CD4-positive, alpha-beta T cell treated with Interleukin-12 subunit alpha and Interleukin-12 subunit beta, for 1 hour (primary cell): ENCODE measurements around the gene BRD3.
A peak's percentile ranks its signal among the peaks of the same experiment; 100 is the strongest.

ENCODE experiments used
- DNase-seq: peaks from one replicate; pipeline ENCODE4 v3.0.0-alpha.2; 2020

Gene BRD3

DNA sequence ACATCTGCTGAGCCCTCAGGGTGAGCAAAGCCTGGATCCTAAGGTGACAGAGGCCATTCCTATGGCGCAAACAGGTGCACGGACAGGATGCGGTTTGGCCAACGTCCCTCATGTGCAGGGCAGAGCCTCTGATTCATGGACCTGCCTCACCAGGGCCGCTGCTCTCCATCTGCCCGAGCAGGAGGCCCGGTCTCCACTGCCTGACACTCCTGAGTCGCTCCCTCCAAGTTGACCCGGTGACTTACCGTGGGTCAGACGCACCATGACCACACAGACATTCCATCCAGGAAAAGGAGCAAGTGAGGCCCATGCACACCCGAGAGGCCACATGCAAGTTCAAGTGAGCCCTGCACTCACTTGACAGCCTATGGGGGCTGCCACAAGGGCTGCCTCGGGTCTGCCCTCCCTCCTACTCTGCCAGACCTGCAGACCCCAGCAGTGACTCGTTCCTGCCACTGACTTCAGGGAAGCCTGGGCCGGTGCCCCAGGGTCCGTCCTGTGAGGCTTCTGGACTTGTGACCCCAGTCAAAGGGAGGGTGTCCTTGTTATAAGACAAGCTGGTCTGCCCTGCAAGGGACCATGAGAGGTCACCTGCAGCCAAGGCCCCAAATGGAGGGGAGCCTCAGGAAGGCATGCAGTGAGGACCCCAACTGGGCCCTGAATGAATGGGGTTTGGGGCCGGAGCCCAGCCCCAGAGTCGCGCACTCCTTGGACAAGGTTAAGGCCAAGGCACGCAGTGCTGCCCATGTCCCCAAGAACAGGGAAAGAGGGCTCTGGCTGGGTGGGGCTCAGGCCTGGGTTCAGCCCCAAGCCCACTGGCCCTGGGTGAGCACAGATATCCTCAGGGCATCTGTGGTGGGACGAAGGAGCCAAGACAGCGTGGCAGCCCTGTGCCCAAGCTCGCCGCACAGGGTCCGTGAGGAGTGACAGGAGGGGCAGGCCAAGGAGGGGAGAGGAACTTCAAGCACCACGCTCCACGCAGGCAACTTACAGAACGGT is 32.5 kb downstream of the BRD3 start:
- no peak for DNase-seq

DNA sequence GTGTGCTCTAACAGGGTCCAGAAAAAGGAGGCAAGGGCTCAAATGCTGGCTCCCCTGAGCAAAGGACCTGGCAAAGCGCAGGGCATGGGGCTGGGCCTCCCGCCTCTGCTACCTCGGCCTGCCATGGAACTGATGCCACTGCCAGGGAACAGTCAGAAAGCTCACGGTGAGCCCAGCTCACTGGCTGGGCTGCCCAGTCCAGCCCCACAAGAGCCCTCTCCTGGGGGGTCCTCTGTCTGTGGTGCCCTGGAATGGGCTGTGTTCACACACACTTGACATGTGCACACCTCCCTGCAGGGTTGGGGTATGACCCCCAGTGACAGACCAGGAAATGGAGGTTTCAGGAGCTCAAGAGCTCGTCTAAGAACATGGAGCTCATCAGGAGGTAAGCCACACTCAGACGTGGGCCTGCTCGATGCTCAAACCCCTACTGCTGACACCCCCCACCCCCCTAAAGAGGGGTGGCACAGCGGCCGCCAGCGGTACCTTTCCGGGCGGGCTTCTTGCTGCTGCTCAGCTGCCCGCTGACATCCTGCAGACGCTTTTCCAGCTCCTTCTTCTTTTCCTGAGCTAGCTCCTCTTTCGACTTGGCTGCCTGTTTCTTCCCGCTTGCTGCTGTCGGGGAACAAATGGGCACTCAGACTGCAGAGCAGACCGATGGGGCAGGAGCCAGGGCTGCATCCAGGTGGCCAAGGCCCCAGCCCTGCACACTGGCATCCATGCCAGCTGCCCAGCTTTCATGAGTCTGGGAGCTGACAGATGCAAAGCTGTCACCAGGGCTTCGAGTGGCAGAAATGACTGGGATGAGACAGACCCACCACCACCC is 33.4 kb downstream of the BRD3 start:
- DNase-seq, result no peak

DNA sequence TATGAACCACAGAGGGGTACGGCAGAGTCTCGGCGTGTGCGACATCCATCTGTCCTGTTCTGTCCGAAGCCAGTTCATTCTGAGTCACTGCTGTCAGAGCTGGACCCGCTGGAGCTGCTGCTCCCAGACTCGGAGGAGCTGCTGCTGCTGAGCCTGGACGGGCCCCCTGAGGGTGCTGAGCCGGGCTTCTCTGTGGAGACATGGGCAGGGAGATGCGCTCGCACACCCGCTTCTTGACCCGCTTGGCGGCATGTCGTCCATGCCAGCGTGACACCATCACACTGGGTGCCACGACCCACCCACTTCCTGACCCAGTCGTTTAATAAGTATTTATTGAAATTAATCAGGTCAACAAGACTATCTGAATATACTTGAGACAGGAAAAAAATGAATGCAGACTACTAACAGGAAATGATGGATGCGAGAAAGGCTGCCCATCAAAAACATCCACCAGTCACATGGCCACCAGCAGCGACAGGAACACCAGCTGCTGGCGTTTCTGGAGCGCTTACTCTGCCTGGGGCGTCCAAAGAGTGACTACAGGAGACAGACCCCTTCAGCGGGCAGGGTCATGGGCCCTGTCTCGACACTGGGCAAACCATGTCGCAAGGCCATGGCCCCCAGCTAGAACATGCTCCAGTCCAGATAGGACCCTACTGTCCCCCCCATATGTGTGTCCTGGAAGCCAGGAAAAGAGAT is 34.2 kb downstream of the BRD3 start:
- no peak for DNase-seq

DNA sequence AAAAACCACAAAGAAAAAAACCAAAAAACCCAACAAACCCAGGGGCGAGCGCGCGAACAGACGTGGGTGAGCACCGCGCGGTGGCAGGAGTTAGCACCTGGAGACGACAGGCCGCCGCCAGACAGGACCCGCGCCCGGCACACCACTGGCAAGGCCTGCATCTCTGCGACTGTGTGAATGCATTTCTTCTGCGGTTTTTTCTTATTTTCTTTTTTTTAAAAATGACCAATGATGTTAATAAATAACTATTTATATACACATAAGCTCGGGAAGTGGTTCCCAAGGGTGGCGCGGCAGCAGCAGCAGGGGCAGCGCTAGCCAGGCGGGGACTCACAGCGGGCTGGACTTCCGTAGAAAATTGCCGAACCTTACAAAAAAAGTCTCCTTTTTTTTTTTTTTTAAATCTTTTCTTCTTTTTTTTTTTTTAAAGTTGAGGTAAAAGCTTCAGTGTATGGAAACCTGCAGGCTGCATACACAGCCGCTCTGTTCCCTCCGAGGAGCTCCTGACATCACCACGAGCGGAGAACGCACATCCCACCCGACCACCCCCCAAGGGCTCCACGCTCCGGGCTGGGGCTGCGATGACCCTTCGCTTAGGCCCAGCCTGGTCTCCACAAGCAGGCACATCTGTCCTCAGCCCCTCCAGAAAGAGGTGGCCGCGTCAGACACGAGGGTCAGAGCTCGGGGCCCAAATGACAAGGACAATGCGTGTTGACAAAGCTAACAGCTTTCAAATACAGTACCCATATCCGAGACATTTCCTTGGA is 35.2 kb downstream of the BRD3 start:
- no peak for DNase-seq

DNA sequence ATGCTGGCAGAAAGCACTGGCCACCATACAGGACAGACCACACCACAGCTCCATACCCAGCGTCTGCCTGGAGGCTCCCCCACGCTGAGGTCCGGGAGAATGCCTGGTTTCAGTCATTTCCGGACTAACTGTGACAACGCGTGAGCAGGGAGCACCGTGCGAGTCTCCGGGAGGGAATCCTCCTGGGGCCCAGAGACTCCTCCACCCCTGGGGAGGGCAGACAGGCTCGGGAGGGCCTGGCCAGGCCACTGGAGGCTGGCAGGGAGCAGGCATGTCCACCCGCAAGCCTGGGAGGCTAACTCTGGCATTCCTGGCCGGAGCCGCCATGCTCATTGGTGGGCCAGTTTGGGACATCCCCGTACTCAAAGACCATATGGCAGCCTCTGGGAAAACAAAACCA is 36.0 kb downstream of the BRD3 start:
- no peak for DNase-seq

DNA sequence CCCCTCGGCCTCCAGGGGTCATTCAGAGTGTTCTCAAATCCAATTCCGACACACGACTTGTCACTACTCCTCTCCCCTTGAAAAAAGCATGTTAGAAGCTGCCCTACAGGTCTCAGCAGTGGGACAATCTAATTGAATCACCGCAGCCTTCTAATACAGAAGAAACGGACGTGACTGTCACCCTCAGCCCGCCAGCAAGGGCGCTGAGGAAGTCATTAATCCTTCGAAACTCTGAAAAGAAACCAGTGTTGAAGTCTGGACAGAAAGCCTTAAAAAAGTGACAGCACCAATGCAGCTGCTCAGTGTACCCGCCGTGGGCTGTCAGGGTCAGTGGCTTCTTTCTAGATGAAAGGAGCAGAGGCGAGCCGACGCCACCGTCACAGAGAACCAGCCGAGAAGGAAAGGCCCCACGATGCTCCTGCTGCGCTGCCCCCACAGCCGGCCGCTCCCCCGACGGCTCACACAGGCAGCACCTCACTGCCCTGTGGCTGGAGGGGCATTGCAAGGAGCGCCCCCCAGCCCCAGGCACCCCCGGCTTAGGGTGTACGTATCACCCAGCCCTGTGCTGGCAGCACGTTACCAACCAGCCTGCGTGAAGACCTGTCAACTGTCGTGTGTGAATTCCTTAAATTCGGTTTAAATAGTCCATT is 36.9 kb downstream of the BRD3 start:
- no peak for DNase-seq

DNA sequence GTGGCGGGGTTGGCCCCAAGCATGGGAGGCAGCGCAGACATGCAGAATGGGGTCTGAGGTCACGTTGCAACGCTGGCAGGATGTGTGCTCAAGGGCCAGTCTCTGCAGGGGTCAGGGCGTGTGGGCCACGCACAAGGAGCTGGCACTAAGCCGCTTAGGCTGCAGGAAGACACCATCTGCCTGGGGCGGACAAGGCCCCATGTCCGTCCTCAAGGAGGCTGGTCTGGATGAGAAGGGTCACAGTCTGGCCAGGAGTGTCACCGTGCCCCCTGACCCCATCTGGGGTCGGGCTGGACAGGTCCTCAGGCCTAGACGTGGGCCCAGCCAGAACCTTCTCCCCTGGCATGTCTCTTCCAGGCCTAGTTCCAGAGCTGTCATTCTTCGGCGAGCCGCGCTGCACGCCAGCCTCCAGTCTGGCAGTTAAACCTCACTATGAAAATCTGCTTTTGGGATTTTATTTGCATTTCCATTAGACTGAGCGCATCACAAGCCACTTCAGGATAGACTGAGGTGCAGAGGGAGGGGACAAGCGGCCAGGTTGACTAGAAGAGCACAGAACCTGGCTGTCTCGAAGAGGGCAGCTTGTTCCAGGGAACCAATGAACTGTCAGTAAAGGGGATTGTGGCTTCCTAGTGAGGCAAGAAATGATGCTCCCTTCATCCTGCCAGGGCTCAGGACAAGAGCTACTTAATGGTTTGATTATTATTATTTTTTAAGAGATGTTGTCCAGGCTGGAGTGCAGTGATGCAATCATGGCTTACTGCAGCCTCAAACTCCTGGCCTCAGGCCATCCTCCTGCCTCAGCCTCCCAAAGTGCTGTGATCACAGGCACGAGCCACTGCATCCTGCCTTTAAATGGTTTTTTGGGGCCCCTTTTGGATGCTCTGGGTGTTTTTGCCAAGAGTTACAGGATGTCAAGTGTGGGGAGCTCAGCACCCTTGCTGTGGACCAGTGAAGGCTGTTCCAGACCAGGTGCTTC is 38.3 kb downstream of the BRD3 start:
- no peak for DNase-seq

DNA sequence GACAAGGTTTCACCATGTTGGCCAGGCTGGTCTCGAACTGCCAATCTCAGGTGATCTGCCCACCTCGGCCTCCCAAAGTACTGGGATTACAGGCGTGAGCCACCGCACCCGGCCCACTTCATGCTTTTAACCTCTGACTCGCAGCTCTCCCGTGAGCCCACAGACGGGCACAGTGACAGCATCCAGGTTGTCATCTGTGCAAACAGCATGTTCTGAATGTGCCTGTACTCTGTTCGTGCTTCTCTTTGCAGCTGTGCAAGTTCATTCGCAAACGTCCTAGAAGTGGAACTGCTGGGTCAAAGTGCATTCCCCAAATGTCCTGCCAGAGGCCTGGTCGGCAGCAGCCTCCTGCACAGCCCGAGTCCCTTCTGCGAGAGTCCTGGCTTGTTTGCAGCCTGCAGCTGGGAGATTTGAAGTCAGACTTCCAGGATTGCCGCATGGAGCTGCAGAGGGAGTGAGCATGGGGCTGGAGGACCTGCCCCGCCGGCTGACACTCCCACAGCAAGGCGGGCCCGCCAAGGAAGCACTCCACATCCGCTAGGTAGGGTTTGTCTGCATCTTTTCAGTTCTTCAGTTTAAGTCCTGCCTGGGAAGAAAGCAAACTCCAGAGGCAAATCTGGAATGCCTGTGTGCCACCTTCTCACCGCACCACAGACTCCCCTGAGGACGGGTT is 39.1 kb downstream of the BRD3 start:
- no peak for DNase-seq

DNA sequence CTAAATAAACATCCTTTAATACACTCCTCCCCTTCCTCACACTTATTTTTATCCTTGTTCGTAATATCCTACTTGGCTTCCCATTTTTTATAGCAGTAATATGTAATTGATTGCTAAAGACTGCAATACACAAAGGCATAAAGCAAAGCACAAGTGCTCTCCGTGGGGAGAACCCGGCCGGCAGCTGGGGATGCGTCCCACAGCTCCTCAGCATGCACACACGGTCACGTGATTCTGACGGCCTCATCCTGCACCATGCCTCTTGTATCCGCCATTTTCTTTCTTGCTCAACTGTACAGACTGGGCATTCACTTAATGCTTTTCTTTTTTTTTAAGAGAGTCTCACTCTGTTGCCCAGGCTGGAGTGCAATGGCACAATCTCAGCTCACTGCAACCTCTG is 39.8 kb downstream of the BRD3 start:
- DNase-seq, result no peak

DNA sequence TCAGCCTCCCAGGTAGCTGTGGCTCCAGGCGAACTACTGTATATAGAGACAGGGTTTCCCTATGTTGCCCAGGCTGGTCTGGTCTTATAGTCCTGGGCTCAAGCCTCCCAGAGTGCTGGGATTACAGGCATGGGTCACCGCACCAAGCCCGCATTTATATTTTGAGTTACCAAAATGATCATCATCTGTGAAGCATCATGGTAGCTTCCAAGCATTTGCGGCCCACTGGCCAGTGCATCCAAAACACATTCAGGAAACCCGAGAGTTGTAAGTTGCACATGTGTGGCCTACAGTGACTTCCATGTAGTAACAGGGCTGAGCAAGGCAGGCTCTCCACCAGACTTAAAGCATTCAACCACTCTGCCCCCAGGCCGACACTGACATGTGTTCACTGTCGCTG is 40.3 kb downstream of the BRD3 start:
- DNase-seq, result no peak

DNA sequence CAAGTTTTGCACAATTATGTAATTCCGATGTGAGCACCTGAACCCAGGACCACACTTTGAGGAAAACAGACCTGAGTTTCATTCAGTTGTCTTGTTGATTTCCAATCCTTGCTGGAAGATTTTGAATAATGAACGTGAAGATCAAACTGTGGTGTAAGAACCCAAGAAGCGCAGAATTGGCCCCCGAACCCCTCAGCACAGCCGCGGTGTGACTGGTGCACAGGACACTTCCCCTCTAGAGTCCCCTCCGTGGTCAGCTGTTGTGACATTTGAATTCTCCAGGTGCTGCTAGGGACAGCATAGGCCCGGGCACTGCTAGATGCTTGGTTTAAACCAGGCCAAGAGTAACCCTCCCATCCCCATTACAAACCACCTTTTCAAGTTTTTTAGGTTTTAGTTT is 40.8 kb downstream of the BRD3 start:
- no peak for DNase-seq

DNA sequence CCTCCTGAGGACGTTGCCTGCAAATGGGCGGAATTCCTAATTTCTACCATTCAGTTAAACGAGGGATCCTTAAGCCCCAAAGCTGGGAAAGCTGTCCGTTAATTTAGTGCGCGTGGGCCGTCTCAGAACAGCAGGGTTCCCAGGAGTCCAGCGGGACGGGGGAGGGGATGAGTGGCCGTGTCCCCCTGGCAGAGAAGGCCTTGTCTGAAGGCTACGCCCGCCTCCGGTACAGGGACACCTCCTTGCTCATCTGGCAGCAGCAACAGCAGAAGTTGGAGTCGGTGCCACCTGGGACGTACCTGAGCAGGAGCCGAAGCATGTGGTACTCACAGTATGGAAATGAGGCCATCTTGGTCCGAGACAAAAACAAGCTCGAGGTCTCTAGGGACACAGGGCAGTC is 41.2 kb downstream of the BRD3 start:
- DNase-seq, result no peak

DNA sequence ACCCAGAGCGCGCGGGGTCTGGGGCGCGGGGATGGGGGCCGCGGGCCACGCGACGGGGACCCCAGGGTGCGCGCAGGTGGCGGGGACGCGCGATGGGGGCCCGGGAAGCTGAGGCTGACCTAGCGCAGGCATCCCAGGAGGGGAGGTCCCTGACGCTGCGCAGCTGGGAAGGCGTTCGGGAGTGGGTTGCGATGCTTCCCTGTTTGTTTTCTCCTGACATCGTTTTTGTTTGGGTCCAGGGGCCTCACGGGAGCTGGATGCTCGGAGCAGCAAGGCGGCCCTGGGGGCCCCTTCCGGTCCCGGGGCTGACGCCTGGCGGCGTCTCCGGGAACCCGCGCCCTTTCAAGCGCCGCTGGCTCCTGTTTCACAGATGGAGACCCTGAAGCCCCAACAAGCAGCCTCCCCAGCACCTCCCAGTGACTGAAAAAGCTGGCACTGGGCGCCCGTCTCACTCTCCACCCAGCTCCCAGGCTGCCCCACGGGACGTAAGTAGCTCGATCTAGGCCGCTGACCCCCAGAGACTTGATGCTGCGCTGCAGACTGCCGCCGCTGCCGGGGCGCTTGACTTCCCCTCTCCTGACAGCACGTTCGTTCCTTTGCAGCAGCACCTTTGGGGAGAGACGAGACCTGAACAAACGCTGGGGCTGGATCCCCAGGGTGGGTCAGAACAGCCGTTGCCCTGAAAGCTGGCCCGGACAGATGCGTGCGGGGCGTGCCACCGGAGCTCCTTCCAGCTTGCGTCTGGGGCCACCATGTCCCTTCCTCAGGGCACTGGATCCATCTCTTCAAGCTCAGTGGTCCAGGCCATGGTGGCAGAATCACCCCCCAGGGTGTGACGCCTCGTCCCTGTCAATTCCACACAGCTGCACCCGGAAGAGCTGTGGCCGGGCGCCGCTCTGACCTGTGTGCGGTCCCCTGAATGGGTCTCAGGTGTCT is 42.0 kb downstream of the BRD3 start:
- peak; percentile 39 for DNase-seq

DNA sequence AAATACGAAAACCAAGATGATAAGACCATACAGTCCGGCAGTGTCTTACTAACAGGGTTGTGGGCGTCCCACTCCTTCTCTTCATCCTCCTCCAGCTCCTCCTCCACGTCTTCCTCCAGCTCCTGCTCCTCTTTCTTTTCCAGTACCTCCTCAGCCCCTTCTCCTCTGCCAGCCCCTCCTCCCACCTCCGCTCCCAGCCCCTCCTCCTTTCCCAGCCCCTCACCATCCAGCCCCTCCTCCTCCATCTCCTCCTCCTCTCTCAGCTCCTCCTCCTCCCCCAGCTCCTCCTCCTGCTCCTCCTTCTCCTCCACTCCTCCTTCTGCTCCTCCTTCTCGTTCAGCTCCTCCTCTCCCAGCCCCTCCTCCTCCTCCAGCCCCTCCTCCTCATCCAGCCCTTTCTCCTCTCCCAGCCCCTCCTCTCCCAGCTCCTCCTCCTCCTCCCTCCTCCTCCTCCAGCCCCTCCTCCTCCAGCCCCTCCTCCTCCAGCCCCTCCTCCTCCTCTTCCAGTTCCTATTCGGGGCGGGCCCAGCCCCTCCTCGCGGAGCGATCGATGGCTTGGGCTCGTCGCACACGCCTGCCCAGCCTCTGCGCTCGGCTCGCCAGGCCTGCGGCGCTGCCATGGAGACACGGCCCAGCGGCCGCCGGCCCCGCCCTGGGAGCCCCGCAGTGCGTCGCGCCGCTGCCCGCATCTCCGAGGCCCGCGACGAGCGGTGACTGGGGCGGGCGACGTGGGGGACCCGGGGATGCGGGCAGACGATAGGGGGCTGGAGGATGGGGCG is 42.8 kb downstream of the BRD3 start, which contains the start of gene BRD3OS:
TSS of gene BRD3OS (plus strand) at position 654 of the 778 bp plus-strand sequence. CDS start 1,267 bp downstream, outside the sequence.
- DNase-seq, result peak; percentile 95

DNA sequence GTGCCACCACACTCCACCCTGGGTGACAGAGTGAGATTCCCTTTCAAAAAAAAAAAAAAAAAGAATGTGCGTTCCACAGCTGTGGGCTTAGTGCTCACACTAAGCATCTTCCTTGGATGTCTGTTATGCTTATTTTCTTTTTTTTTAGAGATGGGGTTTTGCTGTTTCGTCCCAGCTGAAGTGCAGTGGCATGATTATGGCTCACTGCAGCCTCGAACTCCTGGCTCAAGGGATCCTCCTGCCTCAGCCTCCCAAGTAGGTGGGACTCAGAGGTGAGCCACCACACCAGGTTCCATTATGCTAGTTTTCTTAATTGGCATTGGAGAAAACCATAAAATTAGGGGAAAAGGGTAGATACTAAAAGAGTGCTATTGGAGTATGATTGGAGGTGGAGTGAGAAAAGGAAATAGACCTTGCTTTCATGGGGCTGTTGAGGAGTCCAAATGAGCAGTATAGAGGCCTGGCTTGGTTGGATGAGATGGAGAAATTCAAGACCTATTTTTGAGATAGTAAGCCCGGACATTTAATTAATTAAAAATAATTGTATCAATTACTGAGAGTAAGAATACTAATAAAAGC is 43.5 kb downstream of the BRD3 start:
- no peak for DNase-seq

DNA sequence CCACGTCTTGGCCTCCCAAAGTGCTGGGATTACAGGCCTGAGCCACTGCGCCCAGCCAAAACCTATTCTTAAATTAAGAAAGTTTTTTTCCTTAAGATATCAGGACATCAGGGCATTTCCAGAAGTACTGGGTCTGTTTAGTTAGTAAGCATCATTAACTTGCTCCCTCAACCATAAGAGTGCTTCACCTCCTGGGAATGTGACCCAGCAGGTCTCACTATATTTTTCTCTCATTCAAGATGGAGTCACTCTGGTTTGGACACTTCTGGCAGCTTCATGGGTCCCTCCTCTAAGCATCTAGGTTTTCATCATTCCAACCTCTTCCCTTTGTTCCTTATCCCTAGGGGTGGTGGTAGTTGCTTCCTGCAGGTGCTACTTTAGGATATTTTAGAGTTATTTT is 52.9 kb downstream of the BRD3 start:
- no peak for DNase-seq

DNA sequence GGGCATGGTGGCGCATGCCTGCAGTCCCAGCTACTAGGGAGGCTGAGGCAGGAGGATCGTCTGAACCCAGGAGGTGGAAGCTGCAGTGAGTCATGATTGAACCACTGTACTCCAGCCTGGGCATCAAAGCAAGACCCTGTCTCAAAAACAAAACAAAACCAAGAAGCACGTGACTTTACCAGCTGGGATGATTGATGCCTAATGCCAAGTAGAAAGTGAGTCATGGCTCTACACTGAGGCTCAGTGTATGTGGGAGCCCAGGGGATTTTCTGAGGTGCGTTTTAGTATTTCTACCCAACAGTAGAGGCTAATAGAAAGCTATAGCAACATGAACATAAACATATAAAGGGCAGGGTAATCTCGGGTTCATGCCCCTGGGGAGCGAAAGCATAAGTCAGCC is 56.4 kb downstream of the BRD3 start:
- DNase-seq, result no peak
